Measurements from ENCODE around the gene SLC12A3.

The SLC12A3 gene

DNA sequence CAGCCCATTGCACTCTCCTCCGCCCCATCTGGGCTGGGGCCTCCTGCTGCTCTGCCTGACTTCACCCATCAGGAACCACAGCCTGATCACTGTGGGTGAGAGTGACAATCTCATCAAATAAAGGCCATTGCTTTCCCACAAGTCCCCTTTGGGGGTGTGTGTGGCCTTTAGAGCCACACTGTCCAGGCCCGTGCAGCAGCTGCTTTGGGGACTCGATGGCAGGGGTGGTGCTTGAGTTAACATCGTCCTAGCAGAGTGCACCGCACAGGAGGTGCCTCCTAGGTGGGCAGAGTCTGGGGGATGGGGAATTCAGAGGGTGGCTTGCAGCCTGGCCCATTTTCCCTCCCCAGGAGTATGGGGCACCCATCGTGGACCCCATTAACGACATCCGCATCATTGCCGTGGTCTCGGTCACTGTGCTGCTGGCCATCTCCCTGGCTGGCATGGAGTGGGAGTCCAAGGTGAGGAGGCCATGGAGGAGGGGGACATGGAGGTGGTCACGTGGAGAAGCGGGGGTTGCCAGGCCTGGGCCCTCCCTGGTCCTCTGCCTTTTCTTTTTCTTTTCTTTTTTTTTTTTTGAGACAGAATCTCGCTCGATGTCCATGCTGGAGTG, 5.4 kb downstream of the SLC12A3 start:
- no peak overlapping the region for H3K9ac ChIP-seq (ENCODE audit: low read depth, low read length, poor library complexity, severe bottlenecking)

DNA sequence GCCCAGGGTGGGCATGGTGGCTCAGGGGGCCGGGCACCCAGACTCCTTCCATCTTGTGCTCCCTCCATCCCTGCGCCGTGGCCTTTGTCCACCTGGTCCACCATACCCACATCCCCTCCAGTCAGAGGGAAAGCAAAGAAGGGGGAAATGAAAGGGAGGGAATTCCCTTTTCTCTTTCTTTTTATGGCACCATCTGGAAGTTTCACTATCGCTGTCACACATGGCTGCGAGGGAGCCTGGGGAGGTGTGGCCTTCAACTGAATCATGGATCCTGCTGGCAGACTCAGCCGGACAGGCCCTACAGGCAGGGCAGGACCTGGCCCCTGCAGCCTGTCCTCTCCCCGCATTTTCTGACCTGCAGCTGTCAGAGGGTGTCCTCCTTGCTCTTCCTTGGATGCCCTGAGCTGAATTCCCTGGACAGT, 6.2 kb downstream of the SLC12A3 start:
- TF ChIP-seq EZH2phosphoT487 (IDR thresholded peaks at IDR 0.05; ENCODE audit: borderline replicate concordance), result no peak
- TF ChIP-seq, protein P1, sequence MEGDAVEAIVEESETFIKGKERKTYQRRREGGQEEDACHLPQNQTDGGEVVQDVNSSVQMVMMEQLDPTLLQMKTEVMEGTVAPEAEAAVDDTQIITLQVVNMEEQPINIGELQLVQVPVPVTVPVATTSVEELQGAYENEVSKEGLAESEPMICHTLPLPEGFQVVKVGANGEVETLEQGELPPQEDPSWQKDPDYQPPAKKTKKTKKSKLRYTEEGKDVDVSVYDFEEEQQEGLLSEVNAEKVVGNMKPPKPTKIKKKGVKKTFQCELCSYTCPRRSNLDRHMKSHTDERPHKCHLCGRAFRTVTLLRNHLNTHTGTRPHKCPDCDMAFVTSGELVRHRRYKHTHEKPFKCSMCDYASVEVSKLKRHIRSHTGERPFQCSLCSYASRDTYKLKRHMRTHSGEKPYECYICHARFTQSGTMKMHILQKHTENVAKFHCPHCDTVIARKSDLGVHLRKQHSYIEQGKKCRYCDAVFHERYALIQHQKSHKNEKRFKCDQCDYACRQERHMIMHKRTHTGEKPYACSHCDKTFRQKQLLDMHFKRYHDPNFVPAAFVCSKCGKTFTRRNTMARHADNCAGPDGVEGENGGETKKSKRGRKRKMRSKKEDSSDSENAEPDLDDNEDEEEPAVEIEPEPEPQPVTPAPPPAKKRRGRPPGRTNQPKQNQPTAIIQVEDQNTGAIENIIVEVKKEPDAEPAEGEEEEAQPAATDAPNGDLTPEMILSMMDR (conservative IDR thresholded peaks at IDR 0.05; ENCODE audit: low read length), result no peak
- no peaks in the 10 kb centered on the region for H3F3A ChIP-seq (ENCODE audit: low read depth)
- no peaks in the 10 kb centered on the region for H3K4me1 ChIP-seq (ENCODE audit: insufficient read depth, low read length, poor library complexity, severe bottlenecking)
- no peaks in the 10 kb centered on the region for H3K79me2 ChIP-seq (ENCODE audit: insufficient read depth, low read length)
- H3K9me3 ChIP-seq (ENCODE audit: insufficient read depth, low read depth, low read length), result no peaks in the 10 kb centered on the region
- no peak overlapping the region for H3K4me2 ChIP-seq (ENCODE audit: low read depth, low read length, poor library complexity, severe bottlenecking)
- no peak overlapping the region for H2AFZ ChIP-seq (ENCODE audit: low read length)
- no peaks in the 10 kb centered on the region for H4K20me1 ChIP-seq (ENCODE audit: insufficient read depth, low read length, poor library complexity, severe bottlenecking)
- no peaks in the 10 kb centered on the region for H3K27me3 ChIP-seq (ENCODE audit: insufficient read depth, low read length, poor library complexity, severe bottlenecking)
- no peaks in the 10 kb centered on the region for H3K9me2 ChIP-seq (replicated peaks; ENCODE audit: low read depth, low read length)
- no peak overlapping the region for H3K4me3 ChIP-seq (ENCODE audit: low read length, poor library complexity, severe bottlenecking)
- no peak overlapping the region for H3K9ac ChIP-seq (ENCODE audit: low read depth, low read length, poor library complexity, severe bottlenecking)
- no peaks in the 10 kb centered on the region for H3K36me3 ChIP-seq (ENCODE audit: insufficient read depth, low read length)

More for the DNA sequence above, 5.4 kb downstream of the SLC12A3 start:
- H3K4me3 ChIP-seq (ENCODE audit: low read length, poor library complexity, severe bottlenecking), result no peak overlapping the region
- H3F3A ChIP-seq (ENCODE audit: low read depth), result no peaks in the 10 kb centered on the region
- H3K9me3 ChIP-seq (ENCODE audit: insufficient read depth, low read depth, low read length), result no peaks in the 10 kb centered on the region
- no peaks in the 10 kb centered on the region for H3K4me1 ChIP-seq (ENCODE audit: insufficient read depth, low read length, poor library complexity, severe bottlenecking)
- no peak overlapping the region for H2AFZ ChIP-seq (ENCODE audit: low read length)
- no peak overlapping the region for H3K4me2 ChIP-seq (ENCODE audit: low read depth, low read length, poor library complexity, severe bottlenecking)
- no peaks in the 10 kb centered on the region for H3K27me3 ChIP-seq (ENCODE audit: insufficient read depth, low read length, poor library complexity, severe bottlenecking)
- no peak for TF ChIP-seq EZH2phosphoT487 (IDR thresholded peaks at IDR 0.05; ENCODE audit: borderline replicate concordance)
- TF ChIP-seq, protein P1 (conservative IDR thresholded peaks at IDR 0.05; ENCODE audit: low read length), result no peak
- no peaks in the 10 kb centered on the region for H3K79me2 ChIP-seq (ENCODE audit: insufficient read depth, low read length)
- H3K36me3 ChIP-seq (ENCODE audit: insufficient read depth, low read length), result no peaks in the 10 kb centered on the region
- H4K20me1 ChIP-seq (ENCODE audit: insufficient read depth, low read length, poor library complexity, severe bottlenecking), result no peaks in the 10 kb centered on the region
- H3K9me2 ChIP-seq (replicated peaks; ENCODE audit: low read depth, low read length), result no peaks in the 10 kb centered on the region

DNA sequence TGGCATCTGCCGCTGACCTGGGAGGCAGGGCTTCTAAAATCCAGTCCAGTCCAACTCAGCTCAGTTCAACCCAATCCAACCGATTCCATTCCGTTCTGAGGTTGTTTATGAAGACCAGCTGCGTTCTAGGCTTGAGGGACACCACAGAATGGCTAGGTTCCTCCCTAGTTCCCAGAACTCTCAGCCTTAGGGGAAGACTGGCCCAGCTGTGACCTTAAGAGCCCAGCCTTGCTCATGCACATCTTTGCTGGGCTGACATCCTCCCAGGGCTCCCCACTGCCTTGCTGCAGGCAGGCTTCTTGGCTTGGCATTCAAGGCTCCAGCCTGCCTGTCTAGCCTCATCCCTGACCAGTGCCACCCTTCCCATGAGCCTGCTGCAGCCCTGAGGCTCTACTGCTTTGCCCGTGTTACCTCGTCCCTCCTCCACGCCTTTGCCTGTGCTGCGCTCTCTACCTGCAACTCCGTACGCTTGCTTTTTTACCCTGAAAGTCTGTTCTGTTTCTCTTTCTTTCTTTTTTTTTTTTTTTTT, 7.9 kb downstream of the SLC12A3 start:
- Histone ChIP-seq H3K4me2 (ENCODE audit: low read depth, low read length, poor library complexity, severe bottlenecking) (no peak overlapping the region), H3K27me3 (ENCODE audit: insufficient read depth, low read length, poor library complexity, severe bottlenecking) (no peaks in the 10 kb centered on the region), H4K20me1 (ENCODE audit: insufficient read depth, low read length, poor library complexity, severe bottlenecking) (no peaks in the 10 kb centered on the region), H3K9me3 (ENCODE audit: insufficient read depth, low read depth, low read length) (no peaks in the 10 kb centered on the region), H2AFZ (ENCODE audit: low read length) (no peak overlapping the region), H3K9me2 (replicated peaks; ENCODE audit: low read depth, low read length) (no peaks in the 10 kb centered on the region), H3K4me1 (ENCODE audit: insufficient read depth, low read length, poor library complexity, severe bottlenecking) (no peaks in the 10 kb centered on the region), H3K36me3 (ENCODE audit: insufficient read depth, low read length) (no peaks in the 10 kb centered on the region), H3F3A (ENCODE audit: low read depth) (no peaks in the 10 kb centered on the region), H3K9ac (ENCODE audit: low read depth, low read length, poor library complexity, severe bottlenecking) (no peak overlapping the region), H3K4me3 (ENCODE audit: low read length, poor library complexity, severe bottlenecking) (no peak overlapping the region), H3K79me2 (ENCODE audit: insufficient read depth, low read length) (no peaks in the 10 kb centered on the region)
- no peak for TF ChIP-seq EZH2phosphoT487 (IDR thresholded peaks at IDR 0.05; ENCODE audit: borderline replicate concordance)
- TF ChIP-seq, protein P1 (conservative IDR thresholded peaks at IDR 0.05; ENCODE audit: low read length), result no peak
